Measurements from ENCODE around the gene PPP2R3B. TPM values are rescaled to one million over a fixed set of nuclear protein-coding genes. Genes with fewer than 3 reads are reported as not detected.
"Not testable (repeated sequence)": the region's sequence is repeated elsewhere in the genome, so short reads cannot be mapped to it uniquely, and the experiment has no call there.

PPP2R3B gene
- total RNA-seq, 1 experiment from 2014 or later = 19.1 TPM

GRCh38 chrX:378443-378842 lies 8.3 kb downstream of the PPP2R3B start (continued):
- TF ChIP-seq, protein P1, sequence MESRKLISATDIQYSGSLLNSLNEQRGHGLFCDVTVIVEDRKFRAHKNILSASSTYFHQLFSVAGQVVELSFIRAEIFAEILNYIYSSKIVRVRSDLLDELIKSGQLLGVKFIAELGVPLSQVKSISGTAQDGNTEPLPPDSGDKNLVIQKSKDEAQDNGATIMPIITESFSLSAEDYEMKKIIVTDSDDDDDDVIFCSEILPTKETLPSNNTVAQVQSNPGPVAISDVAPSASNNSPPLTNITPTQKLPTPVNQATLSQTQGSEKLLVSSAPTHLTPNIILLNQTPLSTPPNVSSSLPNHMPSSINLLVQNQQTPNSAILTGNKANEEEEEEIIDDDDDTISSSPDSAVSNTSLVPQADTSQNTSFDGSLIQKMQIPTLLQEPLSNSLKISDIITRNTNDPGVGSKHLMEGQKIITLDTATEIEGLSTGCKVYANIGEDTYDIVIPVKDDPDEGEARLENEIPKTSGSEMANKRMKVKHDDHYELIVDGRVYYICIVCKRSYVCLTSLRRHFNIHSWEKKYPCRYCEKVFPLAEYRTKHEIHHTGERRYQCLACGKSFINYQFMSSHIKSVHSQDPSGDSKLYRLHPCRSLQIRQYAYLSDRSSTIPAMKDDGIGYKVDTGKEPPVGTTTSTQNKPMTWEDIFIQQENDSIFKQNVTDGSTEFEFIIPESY (IDR thresholded peaks at IDR 0.05; ENCODE audit: extremely low read depth, insufficient replicate concordance, low read length) = no peak
- no peak for TF ChIP-seq SIN3A (IDR thresholded peaks at IDR 0.05; ENCODE audit: low read depth)
- no peak for TF ChIP-seq ZNF274 (IDR thresholded peaks at IDR 0.05; ENCODE audit: low read depth, low read length)
- TF ChIP-seq EZH2 (IDR thresholded peaks at IDR 0.05) = no peak
- TF ChIP-seq FOSL1 (IDR thresholded peaks at IDR 0.05; ENCODE audit: low read depth) = no peak
- no peak for TF ChIP-seq CBX3 (IDR thresholded peaks at IDR 0.05; ENCODE audit: low read depth)
- TF ChIP-seq POLR2A (IDR thresholded peaks at IDR 0.05; ENCODE audit: borderline replicate concordance, extremely low read depth, insufficient read depth, insufficient read length) = no peak
- no peak for TF ChIP-seq JUND (IDR thresholded peaks at IDR 0.05)
- TF ChIP-seq ELF1 (IDR thresholded peaks at IDR 0.05; ENCODE audit: borderline replicate concordance, low read depth) = no peak
- TF ChIP-seq, protein P2, sequence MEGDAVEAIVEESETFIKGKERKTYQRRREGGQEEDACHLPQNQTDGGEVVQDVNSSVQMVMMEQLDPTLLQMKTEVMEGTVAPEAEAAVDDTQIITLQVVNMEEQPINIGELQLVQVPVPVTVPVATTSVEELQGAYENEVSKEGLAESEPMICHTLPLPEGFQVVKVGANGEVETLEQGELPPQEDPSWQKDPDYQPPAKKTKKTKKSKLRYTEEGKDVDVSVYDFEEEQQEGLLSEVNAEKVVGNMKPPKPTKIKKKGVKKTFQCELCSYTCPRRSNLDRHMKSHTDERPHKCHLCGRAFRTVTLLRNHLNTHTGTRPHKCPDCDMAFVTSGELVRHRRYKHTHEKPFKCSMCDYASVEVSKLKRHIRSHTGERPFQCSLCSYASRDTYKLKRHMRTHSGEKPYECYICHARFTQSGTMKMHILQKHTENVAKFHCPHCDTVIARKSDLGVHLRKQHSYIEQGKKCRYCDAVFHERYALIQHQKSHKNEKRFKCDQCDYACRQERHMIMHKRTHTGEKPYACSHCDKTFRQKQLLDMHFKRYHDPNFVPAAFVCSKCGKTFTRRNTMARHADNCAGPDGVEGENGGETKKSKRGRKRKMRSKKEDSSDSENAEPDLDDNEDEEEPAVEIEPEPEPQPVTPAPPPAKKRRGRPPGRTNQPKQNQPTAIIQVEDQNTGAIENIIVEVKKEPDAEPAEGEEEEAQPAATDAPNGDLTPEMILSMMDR (IDR thresholded peaks at IDR 0.05 in 2 of 3, conservative IDR thresholded peaks at IDR 0.05 in 1 of 3; ENCODE audit: borderline replicate concordance in 1 of 3, insufficient read depth in 1 of 3, low read depth in 2 of 3, low read length in 2 of 3) = no peak

- CTCF ChIA-PET; H2AFZ ChIP-seq (ENCODE audit: low read depth, low read length, poor library complexity, severe bottlenecking); BruUV-seq (replicated peaks); H3K27ac ChIP-seq (ENCODE audit: low read depth, low read length); H3K4me3 ChIP-seq (replicated peaks in 1 of 2; ENCODE audit: low read depth in 1 of 2, low read length in 2 of 2); H3K27me3 ChIP-seq (ENCODE audit: insufficient read depth, low read length); POLR2A ChIA-PET; H3K4me1 ChIP-seq (ENCODE audit: control insufficient read depth in 1 of 2, insufficient read depth in 2 of 2, low read length in 2 of 2); ATAC-seq; H3K36me3 ChIP-seq (ENCODE audit: control insufficient read depth in 1 of 2, insufficient read depth in 2 of 2, low read length in 2 of 2); DNase-seq (ENCODE audit: low read depth, low spot score); H3K79me2 ChIP-seq (ENCODE audit: insufficient read depth, low read length); H3K9ac ChIP-seq (ENCODE audit: low read length); H3K9me2 ChIP-seq (ENCODE audit: insufficient read depth); intact Hi-C loops (cut with micrococcal nuclease); H3K4me2 ChIP-seq (ENCODE audit: low read length); H3K9me3 ChIP-seq (ENCODE audit: control insufficient read depth in 1 of 2, insufficient read depth in 1 of 2, low read depth in 1 of 2, low read length in 2 of 2); H4K20me1 ChIP-seq (ENCODE audit: insufficient read depth); RAD21 ChIA-PET (ENCODE audit: low non-redundant PET in 1 of 2, low total read pairs in 2 of 2, uncharacterized antibody in 2 of 2, unreplicated experiment in 2 of 2): not testable (repeated sequence)
Measured at GRCh38 chrX:376206-376605, 10.5 kb downstream of the PPP2R3B start.

All from HCT116 (cell line).